ENCODE measurements around the gene GIMAP1.

The GIMAP1 gene

DNA sequence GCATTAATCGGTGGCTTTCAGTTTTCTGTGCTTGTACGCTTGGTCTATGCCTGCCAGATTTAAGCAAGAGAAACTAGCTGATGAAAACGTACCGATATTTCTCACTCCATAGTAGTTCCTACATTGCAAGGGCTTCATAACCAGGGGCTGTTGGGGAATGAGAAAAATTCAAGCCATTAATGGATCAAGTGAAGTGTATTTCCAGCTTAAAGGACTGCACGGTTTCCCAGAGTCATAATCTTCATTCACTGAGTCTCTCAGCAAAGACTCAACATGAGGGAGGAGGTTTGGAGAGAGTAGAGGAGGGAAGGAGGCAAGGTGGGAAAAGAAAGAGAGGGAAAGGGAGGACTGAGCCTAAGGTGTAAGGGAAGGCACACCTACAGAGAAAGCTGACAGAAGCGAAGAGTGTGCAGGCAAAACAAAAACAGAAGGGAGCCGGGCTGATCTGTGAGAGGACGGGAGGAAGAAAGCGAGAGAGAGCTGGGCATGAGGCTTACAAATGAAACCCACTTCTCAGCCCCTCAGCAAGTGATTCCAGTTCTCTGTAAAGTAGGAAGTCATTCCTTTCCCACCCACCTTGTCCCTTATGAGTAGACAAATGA lies 30.3 kb upstream of the GIMAP1 start:
- TF ChIP-seq, protein P1, sequence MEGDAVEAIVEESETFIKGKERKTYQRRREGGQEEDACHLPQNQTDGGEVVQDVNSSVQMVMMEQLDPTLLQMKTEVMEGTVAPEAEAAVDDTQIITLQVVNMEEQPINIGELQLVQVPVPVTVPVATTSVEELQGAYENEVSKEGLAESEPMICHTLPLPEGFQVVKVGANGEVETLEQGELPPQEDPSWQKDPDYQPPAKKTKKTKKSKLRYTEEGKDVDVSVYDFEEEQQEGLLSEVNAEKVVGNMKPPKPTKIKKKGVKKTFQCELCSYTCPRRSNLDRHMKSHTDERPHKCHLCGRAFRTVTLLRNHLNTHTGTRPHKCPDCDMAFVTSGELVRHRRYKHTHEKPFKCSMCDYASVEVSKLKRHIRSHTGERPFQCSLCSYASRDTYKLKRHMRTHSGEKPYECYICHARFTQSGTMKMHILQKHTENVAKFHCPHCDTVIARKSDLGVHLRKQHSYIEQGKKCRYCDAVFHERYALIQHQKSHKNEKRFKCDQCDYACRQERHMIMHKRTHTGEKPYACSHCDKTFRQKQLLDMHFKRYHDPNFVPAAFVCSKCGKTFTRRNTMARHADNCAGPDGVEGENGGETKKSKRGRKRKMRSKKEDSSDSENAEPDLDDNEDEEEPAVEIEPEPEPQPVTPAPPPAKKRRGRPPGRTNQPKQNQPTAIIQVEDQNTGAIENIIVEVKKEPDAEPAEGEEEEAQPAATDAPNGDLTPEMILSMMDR (IDR thresholded peaks at IDR 0.05; ENCODE audit: extremely low read depth, missing control alignments), result no peak
- no peak for DNase-seq (ENCODE audit: low spot score)

- TF ChIP-seq, protein P1 (IDR thresholded peaks at IDR 0.05; ENCODE audit: extremely low read depth, missing control alignments), result no peak
- DNase-seq (ENCODE audit: low spot score), result no peak
Observed at GRCh38 chr7:150688630-150689029, 27.8 kb upstream of the GIMAP1 start.

DNA sequence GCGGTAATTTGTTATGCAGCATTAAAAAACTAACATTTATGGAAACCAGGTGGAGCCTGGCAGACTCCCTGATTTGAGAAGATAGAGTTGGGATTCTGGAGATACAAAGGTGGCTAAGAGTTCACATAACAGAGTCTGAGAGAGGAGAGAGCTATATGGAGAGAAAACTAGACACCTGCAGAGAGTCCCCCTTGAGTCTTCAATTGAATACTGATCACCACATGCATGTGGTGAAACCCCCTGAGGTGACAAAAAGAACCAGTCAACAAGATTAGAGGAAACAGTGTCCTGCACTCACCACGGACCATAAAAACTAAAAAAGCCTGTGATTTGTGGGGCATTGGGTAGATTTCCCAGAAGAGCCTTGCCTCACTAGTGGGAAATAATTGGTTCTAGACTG lies 20.8 kb upstream of the GIMAP1 start:
- no peak for DNase-seq (ENCODE audit: low spot score)
- TF ChIP-seq, protein P1 (IDR thresholded peaks at IDR 0.05; ENCODE audit: extremely low read depth, missing control alignments), result no peak

DNA sequence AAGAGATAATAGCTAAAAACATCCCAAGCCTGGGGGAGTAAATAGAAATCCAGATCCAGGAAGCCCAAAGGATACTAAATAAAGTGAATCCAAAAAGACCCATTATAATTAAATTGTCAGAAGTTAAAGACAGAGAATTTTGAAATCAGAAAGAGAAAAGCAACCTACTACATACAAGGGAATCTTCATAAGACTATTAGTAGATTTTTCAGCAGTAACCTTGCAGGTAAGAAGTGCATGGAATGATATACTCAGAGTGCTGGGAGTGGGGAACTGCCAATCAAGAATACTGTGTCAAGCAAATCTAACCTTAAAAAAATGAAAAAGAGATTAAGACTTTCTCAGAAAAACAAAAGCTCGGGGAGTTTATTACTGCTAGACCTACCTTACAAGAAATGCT lies 13.2 kb upstream of the GIMAP1 start:
- no peak for DNase-seq (ENCODE audit: low spot score)
- TF ChIP-seq, protein P1 (IDR thresholded peaks at IDR 0.05; ENCODE audit: extremely low read depth, missing control alignments), result no peak

- TF ChIP-seq, protein P1 (IDR thresholded peaks at IDR 0.05; ENCODE audit: extremely low read depth, missing control alignments), result no peak
- no peak for DNase-seq (ENCODE audit: low spot score)
Observed at GRCh38 chr7:150715293-150715692, 1.1 kb upstream of the GIMAP1 start.

DNA sequence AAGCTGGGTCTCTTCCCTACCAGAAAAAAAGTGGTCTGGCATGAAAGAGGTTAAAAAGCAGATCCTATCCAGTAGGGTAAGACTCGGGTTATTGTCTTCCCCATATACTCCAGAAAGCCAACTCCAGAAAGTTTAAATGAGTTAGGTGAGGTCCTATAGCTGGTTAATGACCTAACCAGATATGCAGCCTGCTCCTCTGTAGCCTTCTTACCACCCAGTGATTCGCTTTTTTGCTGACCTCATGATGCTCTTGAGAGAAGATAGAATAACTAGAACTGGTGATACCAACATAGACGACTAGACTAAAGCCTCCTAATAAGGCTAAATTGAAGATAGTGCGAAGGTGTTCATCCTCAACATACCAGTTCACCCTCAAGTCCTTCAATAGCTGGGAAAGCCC lies 675 bp upstream of the GIMAP1 start:
- no peak for DNase-seq (ENCODE audit: low spot score)
- TF ChIP-seq, protein P1 (IDR thresholded peaks at IDR 0.05; ENCODE audit: extremely low read depth, missing control alignments), result no peak

DNA sequence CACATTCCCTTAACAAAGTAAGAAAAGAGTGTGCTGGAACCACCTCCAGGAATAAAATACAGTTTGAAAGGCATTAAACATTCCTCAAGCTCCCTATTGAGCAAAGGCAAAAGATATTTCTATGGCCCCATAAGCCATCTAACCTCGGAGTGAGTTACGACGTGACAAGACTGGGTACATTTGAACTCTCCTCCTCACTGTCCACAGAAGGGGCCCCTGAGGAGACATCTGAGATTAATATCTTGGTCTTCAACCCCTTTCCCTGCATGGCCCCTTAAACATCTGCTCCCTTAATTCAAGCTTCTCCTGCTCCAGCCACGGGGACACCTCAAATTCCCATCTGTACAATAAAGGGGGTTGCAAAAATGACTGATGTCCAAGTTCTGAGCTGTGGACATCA lies 526 bp downstream of the GIMAP1 start:
- TF ChIP-seq, protein P1 (IDR thresholded peaks at IDR 0.05; ENCODE audit: extremely low read depth, missing control alignments), result no peak
- DNase-seq (ENCODE audit: low spot score), result no peak
